H1 (cell line): ENCODE results near the gene SHISAL1. TPM values are rescaled to one million over a fixed set of nuclear protein-coding genes. Genes with fewer than 3 reads are reported as not detected.
A peak's percentile ranks its signal among the peaks of the same experiment; 100 is the strongest.

ENCODE experiments used
- CTCF ChIA-PET: fragments of 300-600 bp; sonication (Branson Sonifier 250); formaldehyde crosslinking; loops from one replicate; lab custom pipeline; 2021; ENCODE audit not compliant: partially characterized antibody; lab: Charles Lee
- POLR2A ChIA-PET: fragments of 300-600 bp; sonication (Branson Sonifier 250); formaldehyde crosslinking; loops from one replicate; lab custom pipeline; 2021; ENCODE audit warnings: inconsistent platforms; ENCODE audit not compliant: partially characterized antibody; lab: Charles Lee
- DNase-seq, 2 experiments: peaks; one replicate each; pipeline versions ENCODE4 v3.0.0 to v3.0.0-alpha.2; 2010 to 2022; ENCODE audit warnings: low spot score in 2 of 2, low read depth in 1 of 2, mixed read lengths in 1 of 2
- FAIRE-seq: peaks from 2 replicates; lab custom pipeline; 2011; peaks lifted over from hg19 to GRCh38; lab: Jason Lieb, UNC
- H2AFZ ChIP-seq: 2 replicates; pipeline ENCODE4 v1.8.1; 2012; ENCODE audit warnings: low read length, inconsistent platforms
- H2AK5ac ChIP-seq: 2 replicates; pipeline ENCODE4 v1.6.1; 2013; ENCODE audit warnings: low read depth, low read length
- H2BK120ac ChIP-seq: replicated peaks from 2 replicates; pipeline ENCODE3; 2013; ENCODE audit warnings: low read depth, low read length, inconsistent platforms
- H2BK12ac ChIP-seq: 2 replicates; pipeline ENCODE4 v1.6.1; 2013; ENCODE audit warnings: low read depth, low read length
- H2BK15ac ChIP-seq: 2 replicates; pipeline ENCODE4 v1.6.1; 2013; ENCODE audit warnings: low read length
- H2BK20ac ChIP-seq: 2 replicates; pipeline ENCODE4 v1.6.1; 2013; ENCODE audit warnings: low read length
- H2BK5ac ChIP-seq: 2 replicates; pipeline ENCODE4 v1.6.1; 2013; ENCODE audit warnings: low read depth, low read length
- H3K14ac ChIP-seq: 2 replicates; pipeline ENCODE4 v1.6.1; 2013; ENCODE audit warnings: inconsistent platforms; ENCODE audit not compliant: insufficient read length
- H3K18ac ChIP-seq: 2 replicates; pipeline ENCODE4 v1.6.1; 2013; ENCODE audit warnings: low read length; ENCODE audit errors: extremely low read depth
- H3K23ac ChIP-seq: 2 replicates; pipeline ENCODE4 v1.6.1; 2013; ENCODE audit warnings: inconsistent platforms; ENCODE audit not compliant: insufficient read length
- H3K23me2 ChIP-seq: 2 replicates; pipeline ENCODE4 v1.6.1; 2013; ENCODE audit warnings: low read depth, low read length
- H3K27ac ChIP-seq: 2 replicates; pipeline ENCODE4 v1.6.1; 2011; ENCODE audit warnings: low read depth, low read length, inconsistent platforms
- H3K27me3 ChIP-seq, 4 experiments: replicated peaks in 1 of 4; 1 replicate in 1 of 4; 2 replicates in 3 of 4; pipeline versions ENCODE4 v1.6.1 to v1.8.1; 2011 to 2013; ENCODE audit warnings: low read length in 3 of 4, mild to moderate bottlenecking in 3 of 4, inconsistent platforms in 2 of 4, mixed read lengths in 2 of 4, moderate library complexity in 1 of 4; ENCODE audit not compliant: control insufficient read depth in 3 of 4, insufficient read depth in 3 of 4; ENCODE audit errors: extremely low read depth in 1 of 4
- H3K36me3 ChIP-seq, 4 experiments: 2 replicates each; pipeline versions ENCODE4 v1.6.1 to v1.8.1; 2011 to 2013; ENCODE audit warnings: mild to moderate bottlenecking in 4 of 4, low read length in 3 of 4, moderate library complexity in 2 of 4, control low read depth in 1 of 4, inconsistent platforms in 1 of 4; ENCODE audit not compliant: insufficient read depth in 4 of 4, control insufficient read depth in 2 of 4
- H3K4ac ChIP-seq: replicated peaks from 2 replicates; pipeline ENCODE3; 2013; ENCODE audit warnings: low read length, low read depth, mixed read lengths, inconsistent platforms; ENCODE audit not compliant: insufficient read length
- H3K4me1 ChIP-seq, 4 experiments: replicated peaks in 1 of 4; 1 replicate in 1 of 4; 2 replicates in 3 of 4; pipeline versions ENCODE4 v1.6.1 to v1.8.1; 2011 to 2013; ENCODE audit warnings: low read length in 3 of 4, inconsistent platforms in 2 of 4, mixed read lengths in 1 of 4; ENCODE audit not compliant: insufficient read depth in 4 of 4, control insufficient read depth in 3 of 4
- H3K4me2 ChIP-seq, 2 experiments: 2 replicates each; pipeline versions ENCODE4 v1.6.1 to v1.8.1; 2011 to 2013; ENCODE audit warnings: low read depth in 2 of 2, low read length in 2 of 2, control low read depth in 1 of 2, inconsistent platforms in 1 of 2, mild to moderate bottlenecking in 1 of 2; ENCODE audit not compliant: insufficient read depth in 1 of 2
- H3K4me3 ChIP-seq, 4 experiments: fragments of 200-600, 300-600 bp in 1 of 4; sonication (generic), shearing (Covaris generic), sonication (Bioruptor Twin) in 1 of 4; 2 replicates each; pipeline versions ENCODE4 v1.5.1 to v1.8.1; 2011 to 2016; ENCODE audit warnings: low read length in 4 of 4, low read depth in 3 of 4, control low read depth in 2 of 4, inconsistent platforms in 2 of 4, mild to moderate bottlenecking in 2 of 4, mixed read lengths in 1 of 4, moderate library complexity in 1 of 4; ENCODE audit not compliant: insufficient read depth in 2 of 4; ENCODE audit errors: extremely low read depth in 1 of 4
- H3K56ac ChIP-seq: replicated peaks from 2 replicates; pipeline ENCODE3; 2013; ENCODE audit warnings: low read depth, mild to moderate bottlenecking, mixed read lengths, low read length, inconsistent platforms; ENCODE audit not compliant: insufficient read length
- H3K79me1 ChIP-seq: 2 replicates; pipeline ENCODE4 v1.6.1; 2013; ENCODE audit warnings: low read depth, low read length, control low read depth
- H3K79me2 ChIP-seq, 2 experiments: 2 replicates each; pipeline versions ENCODE4 v1.6.1 to v1.8.1; 2012 to 2013; ENCODE audit warnings: low read length in 2 of 2, mild to moderate bottlenecking in 2 of 2, inconsistent platforms in 1 of 2; ENCODE audit not compliant: insufficient read depth in 2 of 2, control insufficient read depth in 1 of 2
- H3K9ac ChIP-seq, 4 experiments: replicated peaks in 1 of 4; 1 replicate in 1 of 4; 2 replicates in 3 of 4; pipeline versions ENCODE4 v1.6.1 to v1.8.1; 2011 to 2013; ENCODE audit warnings: low read depth in 3 of 4, low read length in 3 of 4, control low read depth in 2 of 4, mild to moderate bottlenecking in 2 of 4, moderate library complexity in 2 of 4, inconsistent platforms in 1 of 4; ENCODE audit errors: extremely low read depth in 1 of 4
- H3K9me3 ChIP-seq, 2 experiments: 2 replicates each; pipeline versions ENCODE4 v1.6.1 to v1.8.1; 2012 to 2013; ENCODE audit warnings: mild to moderate bottlenecking in 2 of 2, moderate library complexity in 2 of 2, control low read depth in 1 of 2, inconsistent platforms in 1 of 2, low read depth in 1 of 2, low read length in 1 of 2, mixed read lengths in 1 of 2; ENCODE audit not compliant: insufficient read depth in 2 of 2
- H4K20me1 ChIP-seq, 2 experiments: replicated peaks in 1 of 2; 2 replicates each; pipeline versions ENCODE3 to v1.8.1; 2011 to 2013; ENCODE audit warnings: inconsistent platforms in 2 of 2, low read length in 2 of 2, mild to moderate bottlenecking in 1 of 2; ENCODE audit not compliant: insufficient read depth in 2 of 2, control insufficient read depth in 1 of 2
- H4K5ac ChIP-seq: 2 replicates; pipeline ENCODE4 v1.6.1; 2013; ENCODE audit warnings: low read length, low read depth, mixed read lengths, inconsistent platforms; ENCODE audit not compliant: insufficient read length
- H4K8ac ChIP-seq: 2 replicates; pipeline ENCODE4 v1.8.0; 2013; ENCODE audit warnings: mild to moderate bottlenecking, moderate library complexity, low read length, inconsistent platforms; ENCODE audit not compliant: insufficient read depth; ENCODE audit errors: extremely low read depth
- H4K91ac ChIP-seq: replicated peaks from 2 replicates; pipeline ENCODE3; 2013; ENCODE audit warnings: low read length, mixed read lengths, inconsistent platforms; ENCODE audit not compliant: insufficient read length
- CHD2 ChIP-seq: IDR thresholded peaks from 2 replicates; pipeline ENCODE4 v1.6.1; 2012; ENCODE audit warnings: low read length, improper control_type of control experiment
- CREB1 ChIP-seq: IDR thresholded peaks from 2 replicates; pipeline ENCODE4 v1.6.1; 2012; ENCODE audit warnings: inconsistent platforms
- MAFK ChIP-seq: IDR thresholded peaks from 2 replicates; pipeline ENCODE4 v1.6.1; 2012; ENCODE audit warnings: low read depth, mild to moderate bottlenecking, improper control_type of control experiment, low read length
- PHF8 ChIP-seq: fragments of 200-600 bp; sonication (generic); conservative IDR thresholded peaks from 2 replicates; pipeline ENCODE4 v1.7.1; 2012; ENCODE audit warnings: low read depth, mild to moderate bottlenecking, inconsistent platforms, low read length, moderate library complexity
- SIN3A ChIP-seq, 2 experiments: IDR thresholded peaks in 1 of 2; conservative IDR thresholded peaks in 1 of 2; 2 replicates each; pipeline ENCODE4 v1.6.1; 2011 to 2012; ENCODE audit warnings: low read length in 2 of 2, improper control_type of control experiment in 1 of 2, low read depth in 1 of 2, mild to moderate bottlenecking in 1 of 2
- SIX5 ChIP-seq: IDR thresholded peaks from 2 replicates; pipeline ENCODE4 v1.6.1; 2011; ENCODE audit warnings: mild to moderate bottlenecking, low read depth, low read length
- SP4 ChIP-seq: IDR thresholded peaks from 2 replicates; pipeline ENCODE4 v1.6.1; 2012; ENCODE audit warnings: low read length, inconsistent platforms
- TCF12 ChIP-seq: IDR thresholded peaks from 2 replicates; pipeline ENCODE4 v1.6.1; 2011; ENCODE audit warnings: low read depth, mild to moderate bottlenecking, low read length
- WGBS, 2 experiments: shearing (Covaris generic) in 1 of 2; methylation state at CpG; one replicate each; pipeline versions ENCODE4 v1.1.6 to v1.1.7; 2013 to 2015; ENCODE audit warnings: low lambda C conversion rate in 2 of 2, mixed read lengths in 2 of 2, inconsistent platforms in 1 of 2, low coverage in 1 of 2, missing lambda C conversion rate in 1 of 2; ENCODE audit not compliant: insufficient replicate concordance in 2 of 2, insufficient coverage in 1 of 2, insufficient read length in 1 of 2; ENCODE audit errors: extremely low coverage in 1 of 2, missing lambda C conversion rate in 1 of 2; 5-methylcytosine and 5-hydroxymethylcytosine counted together
- polyA plus RNA-seq, 7 experiments: library from polyadenylated mRNA; depleted of rRNA in 3 of 7; stranded (reverse) in 5 of 7; unstranded in 2 of 7; fragments of >200 nt in 5 of 7; fragments of 200-250 nt in 2 of 7; gene quantifications; 1 replicate in 5 of 7; 2 replicates in 1 of 7; 4 replicates in 1 of 7; pipeline versions ENCODE4 v1.2.1 to v1.2.3, GENCODE V29; 2011 to 2013; ENCODE audit warnings: missing spikeins in 2 of 7, mixed read lengths in 2 of 7
- total RNA-seq: library from RNA; stranded (reverse); fragmentation: NEBNext Ultra II Directional; extraction: Animal tissue kit (Norgen Biotek cat#: 25700); gene quantifications from 2 replicates; pipeline ENCODE4 v1.2.1, GENCODE V29; 2021

Gene SHISAL1
- total and polyA plus RNA-seq, 2 of the 8 experiments (the other 6 are each of a cell fraction or from before 2014, with no cell fraction given) = 3.7 to 5.8 TPM

GRCh38 chr22:44221710-44222475, 90.9 kb downstream of the SHISAL1 start:
- no peak overlapping the region for H4K8ac ChIP-seq
- H2AFZ ChIP-seq = no peak overlapping the region
- H2BK15ac ChIP-seq = no peak overlapping the region
- H3K18ac ChIP-seq = no peak overlapping the region
- H3K9ac ChIP-seq = no peak overlapping the region
- no peak overlapping the region for H3K27ac ChIP-seq
- H3K9me3 ChIP-seq = peaks cover 0 to 7% of the 10 kb centered on the region in 2 experiments; a peak in 1 of 4 replicates
- H2BK120ac ChIP-seq = no peak overlapping the region
- no peaks in the 10 kb centered on the region for H3K23me2 ChIP-seq
- no peak for TF ChIP-seq SIN3A (conservative IDR thresholded peaks at IDR 0.05 in 1 of 2, IDR thresholded peaks at IDR 0.05 in 1 of 2; ENCODE audit: low read depth in 1 of 2, low read length in 2 of 2)
- TF ChIP-seq CHD2 = no peak
- TF ChIP-seq SP4 = no peak
- no peak for TF ChIP-seq SIX5
- no peak for TF ChIP-seq TCF12
- TF ChIP-seq PHF8 = no peak
- TF ChIP-seq CREB1 = no peak
- no peak for TF ChIP-seq MAFK
- H2AK5ac ChIP-seq = no peak overlapping the region
- 91% methylated on average over 11 of the region's 11 CpGs; no CpG with 5 or more reads in 1 of the 2 experiments for WGBS, 2 experiments
- H3K56ac ChIP-seq = no peak overlapping the region
- ChIA-PET POLR2A (interaction anchor here (1.4 kb wide), 1 partner anchor 14 kb away, joined by 3 read pairs; no protein-coding TSS in a partner anchor), CTCF (interaction anchor here (0.6 to 1.7 kb wide), 3 partner anchors 10 to 227 kb away, joined by 3 to 5 read pairs (median 3); no protein-coding TSS in a partner anchor)
- H3K27me3 ChIP-seq = no peaks in the 10 kb centered on the region
- no peak overlapping the region for H3K4ac ChIP-seq
- no peak overlapping the region for H2BK5ac ChIP-seq
- no peak overlapping the region for H4K91ac ChIP-seq
- no peak overlapping the region for H2BK12ac ChIP-seq
- no peaks in the 10 kb centered on the region for H3K36me3 ChIP-seq
- no peaks in the 10 kb centered on the region for H3K79me2 ChIP-seq
- no peak overlapping the region for H3K4me3 ChIP-seq
- H3K4me1 ChIP-seq = no peaks in the 10 kb centered on the region
- DNase-seq = peak in 1 of 2 experiments; percentile 19
- H4K5ac ChIP-seq = no peak overlapping the region
- H3K4me2 ChIP-seq = no peak overlapping the region
- no peaks in the 10 kb centered on the region for H4K20me1 ChIP-seq
- H2BK20ac ChIP-seq = no peak overlapping the region
- no peak overlapping the region for H3K14ac ChIP-seq
- no peaks in the 10 kb centered on the region for H3K79me1 ChIP-seq
- FAIRE-seq = no peak
- no peak overlapping the region for H3K23ac ChIP-seq
